HG02852 (cell line): ENCODE measurements around the gene KIF18B.

ENCODE experiments used
- ATAC-seq: cut with Tn5 transposase; IDR thresholded peaks from one replicate; pipeline ENCODE4 v1.9.1; 2021; ENCODE audit warnings: mild to moderate bottlenecking, moderate library complexity; ENCODE audit not compliant: unreplicated experiment

KIF18B gene

DNA sequence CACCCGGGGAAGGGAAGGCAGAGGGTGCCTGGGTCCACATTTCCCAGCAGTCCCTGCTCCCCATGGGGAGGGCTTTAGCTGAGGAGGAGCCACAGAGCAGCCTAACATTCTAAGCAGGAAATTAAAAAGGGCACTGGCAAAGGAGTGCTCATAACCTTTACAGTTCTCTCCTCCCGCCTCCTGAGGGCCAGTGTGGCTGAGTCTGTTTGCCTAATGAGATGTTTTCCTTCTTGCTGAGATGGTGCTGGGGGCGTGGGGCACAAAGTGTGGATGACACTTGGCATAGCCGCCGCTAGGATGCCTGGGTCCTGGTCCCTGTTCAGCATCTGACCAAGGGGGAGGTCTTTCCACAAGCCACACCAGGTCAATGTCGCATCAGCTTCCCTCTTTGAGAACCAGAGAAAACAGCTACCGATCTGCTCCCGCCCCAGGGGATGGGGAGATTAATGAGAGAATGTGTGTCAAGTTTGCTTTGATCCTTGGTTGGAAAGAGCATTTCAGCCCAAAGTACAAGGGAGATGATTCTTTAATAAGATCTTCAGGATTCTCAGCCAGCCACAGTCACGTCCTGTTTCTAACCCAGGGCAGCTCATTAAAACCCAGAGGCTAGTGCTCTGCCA, 5.8 kb downstream of the KIF18B start:
- no peak for ATAC-seq

DNA sequence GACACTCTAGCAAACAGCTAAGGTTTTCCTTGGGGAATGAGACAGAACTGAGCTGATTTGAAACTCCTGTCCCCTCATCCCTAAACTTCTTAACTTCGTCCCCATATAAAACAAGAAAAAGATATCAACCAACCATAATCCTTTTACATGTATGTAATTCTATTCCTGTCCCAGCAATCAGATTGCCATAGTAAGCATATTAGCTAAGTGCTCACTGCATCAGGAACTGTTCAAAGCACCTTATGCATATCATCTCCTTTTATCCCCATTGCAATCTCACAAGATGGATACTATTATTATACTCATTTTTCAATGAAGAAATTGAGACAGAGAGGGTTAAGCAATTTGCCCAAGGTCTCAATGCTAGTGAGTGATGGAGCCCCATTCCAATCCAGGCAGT, 6.8 kb downstream of the KIF18B start:
- no peak for ATAC-seq

DNA sequence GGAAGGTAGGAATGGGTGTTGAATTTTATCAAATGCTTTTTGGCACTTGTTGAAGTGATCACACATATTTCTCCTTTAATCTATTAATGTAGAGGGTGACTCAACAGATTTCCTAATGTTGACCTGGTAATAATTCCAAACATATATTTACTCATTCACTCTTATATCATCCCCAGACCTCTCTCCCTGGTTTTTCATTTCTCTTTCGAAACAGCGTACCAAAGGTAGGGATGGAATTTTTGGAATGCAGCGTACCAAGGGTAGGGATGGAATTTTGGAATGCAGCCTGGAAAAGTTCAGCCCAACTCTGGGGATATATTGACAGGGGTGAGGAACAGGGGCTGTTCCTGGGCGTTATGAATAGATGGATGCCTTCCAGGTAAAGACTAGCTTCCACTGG, 7.3 kb downstream of the KIF18B start:
- ATAC-seq, result no peak

DNA sequence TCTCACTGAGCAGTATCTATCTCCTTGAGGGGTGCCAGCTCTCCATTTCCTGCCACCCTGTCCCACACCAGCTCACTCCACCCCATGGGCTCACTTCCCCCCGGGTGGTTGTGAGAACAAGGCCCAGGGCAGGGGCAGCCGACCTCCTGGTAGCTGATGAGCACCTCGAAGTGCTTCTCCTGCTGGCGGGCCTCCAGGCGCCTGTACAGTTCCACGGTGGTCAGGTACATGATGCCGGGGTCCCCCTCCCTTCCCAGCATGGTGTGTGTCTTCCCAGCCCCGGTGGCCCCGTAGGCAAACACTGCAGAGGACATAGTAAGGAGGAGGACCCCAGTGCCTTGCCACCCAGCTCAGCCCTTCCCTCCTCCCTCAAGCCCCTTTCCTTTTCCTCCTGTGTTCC, 12.5 kb downstream of the KIF18B start:
- no peak for ATAC-seq

DNA sequence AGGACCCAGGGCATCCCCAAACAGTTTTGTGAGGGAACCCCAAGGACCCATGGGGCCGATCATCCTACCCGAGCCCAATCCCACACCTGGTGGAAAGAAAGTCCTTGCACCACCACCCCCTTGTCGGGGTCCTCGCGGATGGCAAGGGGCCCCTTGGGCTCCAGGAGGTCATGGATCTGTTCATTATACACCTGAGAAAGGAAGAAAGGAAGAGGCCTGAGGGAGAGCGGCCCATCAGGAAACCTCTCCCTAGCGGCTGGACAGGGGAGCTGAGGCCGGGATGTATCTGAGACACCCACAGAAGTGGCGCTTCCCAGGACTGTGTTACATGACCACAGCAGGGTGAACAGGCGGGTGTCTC, 12.8 kb downstream of the KIF18B start:
- no peak for ATAC-seq

DNA sequence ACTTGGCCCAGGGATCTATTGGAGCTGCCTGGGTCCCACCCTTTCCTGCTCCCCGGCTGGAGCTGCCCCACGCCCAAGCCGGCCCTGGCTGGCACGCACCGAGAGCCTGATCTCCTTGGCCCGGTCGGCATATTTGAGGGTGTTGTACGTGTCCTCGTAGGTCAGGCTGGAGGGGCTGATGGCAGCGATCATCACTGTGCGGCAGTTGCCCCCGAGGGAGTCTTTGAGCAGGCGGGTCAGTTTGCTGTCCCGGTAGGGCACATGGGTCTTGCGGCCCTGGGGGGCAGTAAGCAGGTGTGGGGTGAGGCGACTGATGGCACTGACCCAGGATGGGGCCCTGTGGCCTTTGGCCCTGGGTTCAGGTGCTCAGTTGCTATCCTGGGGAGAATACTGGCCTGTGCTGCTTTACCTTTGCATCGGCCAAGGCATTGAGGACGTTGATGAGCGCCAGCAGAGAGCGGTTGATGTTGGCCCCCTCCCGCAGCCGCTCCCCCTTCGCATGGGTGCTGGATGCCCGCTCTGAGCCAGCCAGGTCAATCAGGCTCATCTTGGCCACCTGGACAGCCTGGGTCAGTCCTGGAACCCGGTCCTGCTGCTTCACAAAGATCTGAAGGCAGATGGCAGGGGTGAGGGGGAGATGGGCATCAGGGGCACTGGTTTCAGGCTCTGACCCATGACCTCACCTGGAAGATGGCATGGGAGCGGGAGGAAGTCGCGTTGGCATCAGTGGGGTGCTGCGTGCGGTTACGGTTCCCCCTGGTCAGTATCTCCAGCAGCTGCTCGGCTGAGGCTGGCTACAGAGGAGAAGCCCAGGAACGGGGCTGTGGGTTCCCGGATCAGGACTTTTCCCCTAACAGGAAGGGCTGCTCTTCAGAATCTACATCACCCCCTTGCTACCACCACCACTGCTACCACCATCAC, 13.5 kb downstream of the KIF18B start:
- ATAC-seq, result no peak

DNA sequence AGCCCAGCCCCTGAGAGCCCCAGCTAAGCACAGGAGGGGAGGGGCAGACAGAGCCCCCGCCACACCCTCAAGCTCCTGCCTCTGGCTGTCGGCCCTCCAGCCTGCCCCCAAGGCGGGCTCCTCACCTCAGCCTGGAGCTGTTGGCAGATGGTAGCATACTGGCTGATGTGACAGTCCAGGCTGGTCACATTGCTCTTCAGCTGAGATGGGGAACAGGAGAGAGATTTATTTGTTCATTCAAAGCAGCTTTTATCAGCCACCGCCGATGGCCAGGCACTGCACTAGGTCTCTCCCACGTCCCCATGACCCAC, 14.8 kb downstream of the KIF18B start:
- ATAC-seq, result no peak

DNA sequence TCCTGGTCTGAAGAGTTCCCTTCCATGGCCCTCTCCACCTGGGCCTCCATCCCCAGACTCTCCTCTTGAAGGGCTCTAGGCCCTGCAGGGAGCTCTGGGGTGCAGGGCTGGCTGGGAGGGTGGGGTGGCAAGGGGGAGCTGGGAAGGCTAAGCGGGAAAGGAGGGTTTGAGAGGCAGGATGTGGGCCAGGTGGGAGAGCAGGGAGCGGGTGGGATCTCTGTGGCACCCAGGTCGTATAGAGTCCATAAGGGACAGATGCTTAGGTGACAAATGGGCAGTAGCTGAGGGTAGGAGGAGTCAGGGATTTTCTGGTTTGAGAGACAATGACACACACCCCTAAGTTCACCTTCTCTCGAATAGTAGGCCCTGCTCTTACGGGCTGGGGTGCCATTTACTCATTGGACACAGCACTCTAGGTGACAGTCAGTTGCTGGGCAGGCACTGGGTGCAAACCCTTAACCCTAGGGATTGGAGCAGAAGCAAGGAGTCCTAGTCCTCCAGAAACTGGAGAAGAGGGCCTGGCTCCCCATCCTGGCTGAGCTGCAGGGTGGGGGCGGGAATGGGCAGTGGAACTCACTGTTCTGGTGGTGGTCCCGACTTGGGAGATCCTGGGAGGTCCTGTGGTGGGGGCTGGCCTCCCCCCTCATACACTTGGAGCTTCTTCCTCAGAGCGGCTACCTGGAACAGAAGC, 15.3 kb downstream of the KIF18B start:
- no peak for ATAC-seq

DNA sequence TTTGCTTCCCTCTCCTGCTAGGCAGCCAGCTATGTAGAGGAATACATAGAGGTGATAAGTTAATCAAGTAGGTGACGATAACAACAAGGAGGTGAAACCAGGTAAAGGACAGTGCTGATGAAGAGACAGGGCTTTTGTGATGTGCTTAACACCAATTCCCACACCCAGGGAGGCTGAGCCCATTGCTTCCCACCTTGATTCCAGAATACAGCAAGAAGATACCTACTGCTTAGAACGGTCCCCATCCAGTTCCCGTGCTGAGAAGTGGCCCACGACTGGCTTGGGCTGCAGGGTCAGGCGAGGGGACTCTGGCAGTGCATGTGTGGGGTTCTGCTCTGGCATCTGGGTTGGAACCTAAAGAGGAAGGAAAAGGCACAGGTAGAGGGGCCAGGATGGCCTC, 16.2 kb downstream of the KIF18B start:
- no peak for ATAC-seq

DNA sequence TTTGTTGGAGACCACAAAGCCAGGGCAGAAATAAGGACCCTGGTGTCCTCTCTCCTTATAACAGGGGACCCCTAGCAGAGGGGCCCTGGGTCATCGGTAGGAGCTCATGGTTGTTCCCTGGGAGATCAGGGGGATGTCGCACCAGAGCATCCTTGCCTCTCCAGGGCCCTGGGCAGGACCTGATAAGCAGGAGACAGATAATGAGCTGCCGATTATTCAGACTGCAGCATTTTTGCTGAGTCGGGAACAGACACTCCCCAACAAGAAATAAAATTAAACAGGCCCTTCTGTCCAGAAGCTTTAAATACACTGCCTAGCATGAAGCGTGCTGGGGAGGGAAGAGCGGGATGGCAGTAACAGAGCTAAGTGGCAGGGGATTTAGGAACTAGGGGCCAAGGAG, 16.9 kb downstream of the KIF18B start:
- ATAC-seq, result no peak

DNA sequence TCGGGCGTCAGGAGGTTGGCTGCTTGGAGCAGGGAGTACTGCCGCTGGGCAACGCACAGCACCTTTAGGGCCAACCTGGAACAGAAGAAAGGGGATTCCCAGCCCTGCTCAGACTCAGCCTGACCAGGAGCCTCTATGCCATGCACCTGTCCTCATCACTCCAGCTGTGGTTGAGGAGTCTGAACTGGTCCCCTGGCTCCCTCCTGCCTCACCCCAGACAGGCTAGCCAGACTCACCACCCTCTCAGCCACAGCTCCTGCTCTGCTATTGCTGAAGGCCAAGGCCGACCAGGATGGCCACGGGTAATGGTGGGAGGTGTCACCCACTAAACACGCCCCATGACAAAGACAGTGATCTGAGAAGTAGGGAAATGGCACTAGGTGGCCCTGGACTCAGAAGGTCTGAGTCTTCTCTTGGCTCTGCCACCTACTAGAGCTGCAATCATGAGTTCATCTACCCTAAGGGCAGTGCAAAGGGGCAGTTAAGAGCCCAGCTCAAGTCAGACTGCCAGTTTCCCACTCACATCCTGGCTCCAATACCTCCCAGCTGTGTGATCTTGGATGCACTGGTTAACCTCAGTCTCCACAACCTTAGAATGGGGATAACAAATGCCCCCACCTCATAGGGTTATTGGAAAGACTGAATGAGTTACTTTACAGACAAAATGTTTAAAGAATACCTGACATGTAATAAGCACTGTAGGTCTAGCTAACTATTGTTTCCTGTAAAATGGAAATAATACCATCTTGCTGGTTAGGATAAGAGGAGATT, 18.4 kb downstream of the KIF18B start:
- ATAC-seq, result no peak

DNA sequence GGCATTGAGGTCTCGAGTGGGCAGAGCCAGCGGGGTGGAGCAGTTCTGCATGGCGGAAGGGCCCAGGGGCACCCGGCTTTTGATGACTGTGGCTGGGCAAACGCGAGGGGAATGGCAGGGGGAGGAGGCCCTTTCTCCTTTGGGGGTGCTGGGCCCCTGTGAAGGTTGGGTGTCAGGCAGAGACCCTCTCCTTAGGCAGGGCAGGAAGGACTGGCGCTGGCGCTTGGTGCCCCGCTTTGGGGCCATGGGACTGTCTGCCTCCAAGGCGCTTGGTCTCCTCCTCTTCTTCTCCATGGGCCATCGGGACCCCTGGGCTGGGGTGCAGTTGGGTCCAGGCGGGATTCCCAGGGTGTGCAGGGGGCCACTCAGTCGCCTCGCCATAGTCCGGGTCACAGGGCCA, 19.4 kb downstream of the KIF18B start:
- ATAC-seq, result no peak

DNA sequence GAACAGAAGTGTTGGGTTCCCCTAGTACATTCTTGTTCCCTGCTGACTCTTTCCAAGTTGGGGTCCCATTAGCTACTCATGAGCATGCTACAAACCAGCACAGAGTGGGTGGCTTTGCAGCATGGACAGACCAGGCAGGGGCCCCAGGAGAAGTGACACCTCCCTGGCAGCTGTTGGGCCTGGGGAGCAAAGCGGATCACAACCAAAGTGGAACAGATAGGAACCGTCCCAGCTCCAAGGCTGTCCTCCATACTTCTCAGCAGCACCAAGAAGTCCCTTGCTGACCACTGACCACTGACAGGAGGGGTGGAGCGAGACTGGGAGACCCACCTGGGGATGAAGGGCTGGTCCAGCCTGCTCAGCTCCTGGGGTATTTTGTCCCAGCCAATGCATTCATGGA, 19.9 kb downstream of the KIF18B start:
- no peak for ATAC-seq

DNA sequence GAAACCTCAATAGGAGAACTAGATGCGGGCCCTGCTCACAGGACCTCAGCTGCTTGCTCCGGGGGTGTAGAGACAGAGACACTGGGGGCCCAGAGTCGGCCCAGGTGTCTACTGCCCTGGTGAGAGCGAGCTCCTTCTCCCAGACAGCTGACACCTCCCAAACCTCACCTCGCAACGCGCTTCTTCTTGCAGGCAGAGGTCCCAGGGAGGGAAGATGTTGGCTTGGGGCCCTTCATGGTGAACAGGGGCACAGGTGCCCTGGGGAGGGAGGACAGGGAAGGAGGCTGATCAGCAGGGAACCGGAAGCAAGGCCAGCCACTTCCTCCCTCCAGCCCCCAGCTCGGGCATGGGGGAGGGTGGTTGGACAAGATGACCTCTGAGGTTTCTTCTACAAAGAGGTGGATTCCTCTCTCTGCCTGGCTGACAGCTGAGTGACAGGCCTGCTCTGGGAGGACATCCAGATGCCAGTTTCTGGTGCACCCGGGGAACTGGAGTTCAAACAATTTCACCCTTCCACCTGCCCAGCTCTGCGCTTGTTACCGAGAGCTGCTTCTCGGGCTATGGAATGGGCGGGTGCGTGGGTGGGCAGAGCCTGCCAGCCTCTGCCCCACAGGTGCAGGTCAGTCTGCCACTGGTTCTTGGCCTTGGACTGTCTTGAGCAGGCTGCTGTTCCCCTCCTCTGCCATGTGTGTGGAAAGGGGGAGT, 20.6 kb downstream of the KIF18B start:
- ATAC-seq, result no peak

DNA sequence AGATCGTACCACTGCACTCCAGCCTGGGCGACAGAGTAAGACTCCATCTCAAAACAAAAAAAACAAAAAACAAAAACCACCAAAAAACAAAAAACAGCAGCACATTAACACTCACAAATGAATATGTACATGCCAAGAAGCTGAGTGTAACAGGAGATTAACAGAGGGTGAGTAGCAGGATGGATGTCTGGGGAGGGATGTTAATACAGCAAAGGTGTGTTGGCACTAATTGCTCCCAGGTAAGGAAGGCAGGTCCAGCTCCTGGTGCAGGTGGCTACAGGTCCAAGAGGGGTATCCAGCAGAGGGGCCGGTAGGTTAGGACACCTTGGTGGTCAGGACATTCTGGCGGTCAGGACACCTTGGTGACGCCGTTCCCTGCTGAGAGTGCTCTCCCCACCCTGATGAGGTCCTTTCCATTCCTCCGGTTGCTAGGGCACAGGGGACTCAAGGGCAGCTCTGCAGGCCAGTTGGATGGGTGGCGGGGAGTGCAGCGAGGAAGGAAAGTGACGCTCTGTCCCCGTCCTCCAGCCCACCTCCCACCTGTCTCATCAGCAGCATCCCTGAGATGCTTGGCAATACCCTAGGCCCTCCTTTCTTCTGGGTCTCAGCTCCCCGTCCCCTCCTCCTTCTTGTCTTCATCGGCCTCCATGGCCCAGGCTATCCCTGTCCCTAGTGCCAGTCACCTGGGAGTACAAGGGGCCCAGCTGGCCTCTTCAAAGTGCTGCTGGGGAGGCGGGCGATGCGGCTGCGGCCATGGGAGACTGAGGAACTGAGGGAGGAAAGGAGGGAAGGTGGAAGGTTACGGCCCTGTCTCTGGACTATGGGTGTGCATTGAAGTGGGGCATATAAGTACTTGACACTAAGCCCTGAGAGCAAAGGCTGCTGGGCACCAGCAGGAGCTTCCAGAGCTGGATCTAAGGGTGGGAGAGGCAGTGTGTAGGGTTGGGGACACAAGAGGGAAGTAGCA, 21.6 kb downstream of the KIF18B start:
- ATAC-seq, result no peak

DNA sequence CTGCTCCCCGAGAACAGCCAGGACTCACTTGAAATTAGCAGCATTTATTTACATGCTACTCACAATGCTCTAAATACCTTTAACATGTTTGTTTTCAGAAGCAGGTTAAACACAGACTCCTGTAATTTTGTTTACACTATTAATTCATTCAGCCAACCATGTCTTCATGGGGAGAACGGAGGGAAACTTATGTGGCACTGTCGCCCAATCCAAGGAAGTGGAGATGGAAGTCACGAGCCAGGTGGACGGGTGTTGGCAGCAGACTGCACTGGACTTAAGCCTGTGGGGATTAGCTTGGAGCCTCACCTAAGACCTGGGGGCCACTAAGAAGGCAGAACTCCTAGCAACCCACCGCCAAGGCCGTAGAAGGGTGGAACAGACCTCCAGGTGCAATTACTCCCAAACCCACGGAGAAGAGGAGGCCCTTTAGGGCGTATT, 23.4 kb downstream of the KIF18B start:
- no peak for ATAC-seq

DNA sequence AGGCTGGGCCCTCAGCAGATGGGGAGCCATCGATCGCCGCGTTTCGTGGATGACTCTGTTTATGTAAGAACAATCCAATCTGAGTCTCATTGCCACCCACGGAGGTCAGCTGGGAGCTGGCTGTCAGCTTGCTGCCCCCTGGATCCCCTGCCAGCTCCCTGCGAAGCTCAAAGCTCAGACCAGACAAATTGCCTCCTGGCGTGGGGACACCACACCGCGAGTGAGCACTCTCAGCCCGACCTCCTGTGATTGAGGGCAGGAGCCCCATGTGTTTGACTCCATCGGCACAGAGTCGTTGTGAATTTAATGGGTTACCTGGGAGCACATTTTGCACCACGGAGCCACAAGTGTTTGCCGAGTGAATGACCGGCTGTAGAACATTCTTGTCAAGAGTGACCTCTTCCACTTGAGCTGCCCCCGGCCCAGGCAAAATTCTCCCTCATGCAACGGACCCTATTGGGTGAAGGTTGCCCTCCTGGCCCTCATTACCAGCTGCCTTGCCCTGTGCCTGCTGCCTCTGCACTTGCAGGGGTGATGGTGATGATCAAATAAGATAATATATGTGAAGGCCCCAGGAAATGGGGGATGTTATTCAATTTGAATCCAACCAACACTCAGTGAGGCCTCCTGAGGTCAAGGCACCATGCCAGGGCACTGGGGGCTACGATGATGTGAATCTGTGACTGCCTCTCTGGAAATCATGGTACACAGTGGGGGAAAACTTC, 24.7 kb downstream of the KIF18B start:
- ATAC-seq, result no peak

DNA sequence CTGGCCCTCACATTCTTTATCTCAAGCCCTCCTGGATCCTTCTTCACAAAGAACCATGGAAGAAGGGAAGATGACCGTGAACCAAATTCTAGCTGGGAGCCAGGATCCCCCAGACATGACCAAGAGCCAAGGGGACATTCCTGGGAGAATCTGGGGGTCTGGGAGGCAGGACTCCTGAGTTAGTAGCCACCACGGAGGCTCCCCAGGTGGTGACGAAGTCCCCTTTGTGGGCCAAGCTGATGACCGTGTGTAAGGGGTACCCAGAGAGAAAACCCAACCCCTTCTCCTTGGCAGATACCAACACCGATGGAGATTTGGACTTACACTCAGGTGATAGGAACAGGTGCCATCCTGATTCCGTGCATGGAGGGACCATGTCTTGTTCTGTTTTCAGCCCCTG, 25.4 kb downstream of the KIF18B start:
- ATAC-seq, result no peak
